Iris pigment epithelial cell (primary cell): ENCODE results near the gene CHMP3.

Experiments used
- DNase-seq: peaks from one replicate; pipeline ENCODE4 v3.0.0-alpha.2; 2011; ENCODE audit warnings: low read depth

CHMP3 gene

DNA sequence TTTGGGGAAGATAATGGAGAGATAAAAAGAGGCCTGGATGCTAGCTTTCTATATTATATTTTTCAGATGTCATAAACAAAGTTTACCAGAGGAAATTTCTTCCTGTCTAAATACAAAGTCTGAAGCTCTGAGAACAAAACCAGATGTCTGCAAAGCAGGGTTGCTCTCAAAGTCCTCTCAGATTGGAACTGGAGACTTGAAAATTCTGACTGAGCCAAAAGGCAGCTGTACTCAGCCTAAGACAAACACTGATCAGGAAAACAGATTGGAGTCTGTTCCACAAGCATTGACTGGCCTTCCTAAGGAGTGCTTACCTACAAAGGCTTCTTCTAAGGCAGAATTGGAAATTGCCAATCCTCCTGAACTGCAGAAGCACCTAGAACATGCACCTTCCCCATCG lies 96.9 kb downstream of the CHMP3 start:
- no peak for DNase-seq

- DNase-seq: no peak
These were observed 98.6 kb downstream of the CHMP3 start for GRCh38 chr2:86464652-86465051.

DNA sequence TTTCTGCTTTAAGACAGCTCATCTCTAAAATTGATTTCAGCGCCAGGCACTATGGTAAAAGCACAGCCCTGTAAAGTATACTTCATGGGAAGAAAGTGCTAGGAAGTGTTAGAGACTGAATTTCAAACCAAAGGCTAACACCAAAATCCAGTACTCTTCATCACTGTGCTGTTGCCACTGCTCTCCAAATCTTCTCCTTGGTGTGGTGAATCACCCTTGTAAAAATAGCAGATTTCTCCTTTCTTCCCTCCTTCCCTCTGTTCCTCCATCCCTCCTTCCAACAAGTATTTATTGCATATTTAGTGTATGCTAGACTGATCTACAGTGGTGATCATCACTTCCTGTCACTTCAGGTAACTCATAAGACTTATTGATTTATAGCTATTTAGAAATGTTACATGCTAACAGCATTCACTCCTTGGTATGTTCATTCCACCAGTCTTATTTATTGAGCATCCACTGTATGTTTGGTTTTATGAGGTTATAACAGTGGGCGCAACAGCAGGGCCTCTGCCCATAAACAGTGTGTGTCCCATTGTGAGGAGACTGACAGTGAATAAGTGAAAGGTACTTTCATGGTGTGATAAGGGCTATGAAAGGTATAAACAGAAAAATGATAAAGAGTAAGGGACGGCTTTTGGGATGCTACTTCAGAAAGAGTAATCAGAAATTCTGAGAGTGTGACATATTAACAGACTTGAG lies 102.0 kb downstream of the CHMP3 start:
- DNase-seq: no peak

- no peak for DNase-seq
These were observed 108.1 kb downstream of the CHMP3 start for GRCh38 chr2:86455181-86455580.

DNA sequence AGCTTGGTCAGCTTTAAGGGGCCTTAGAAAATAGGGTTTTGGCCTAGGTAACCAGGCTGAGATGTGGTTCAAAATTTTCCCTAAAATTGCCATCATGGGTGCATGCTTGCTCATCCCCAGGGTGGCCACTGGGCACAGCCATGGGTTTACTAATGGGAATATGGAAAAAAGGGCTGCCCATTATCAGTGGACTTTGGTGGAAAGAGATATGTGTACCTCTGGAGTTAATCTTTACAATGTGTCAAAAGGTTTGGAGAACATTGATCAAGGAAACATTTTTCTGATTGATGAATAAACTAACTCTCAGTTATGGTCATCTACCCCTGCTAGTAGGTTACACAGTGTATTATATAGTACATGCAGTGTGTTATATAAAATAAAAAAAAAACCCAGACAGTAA lies 109.0 kb downstream of the CHMP3 start:
- no peak for DNase-seq

DNA sequence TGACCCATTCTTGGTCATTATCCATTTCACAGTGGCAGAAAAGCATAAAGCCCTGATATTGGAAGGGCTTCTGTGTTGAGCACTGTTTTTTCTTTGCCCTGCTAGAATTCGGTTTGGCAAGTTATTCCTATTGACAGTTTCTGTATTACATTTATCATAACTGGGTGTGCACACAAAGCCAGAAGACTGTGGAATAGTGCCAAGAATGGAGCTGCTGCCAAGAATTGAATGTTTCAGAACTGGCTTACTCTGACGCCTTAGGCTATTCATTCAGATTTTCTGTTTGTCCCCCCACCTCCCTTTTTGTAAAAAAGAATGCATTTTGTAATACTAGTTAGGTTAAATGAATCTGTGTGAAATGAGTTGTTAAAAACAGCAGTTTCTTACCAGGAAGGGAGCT lies 109.4 kb downstream of the CHMP3 start:
- peak; percentile 89 for DNase-seq
